ENCODE data around the gene FGFBP3. TPM values are rescaled to one million over a fixed set of nuclear protein-coding genes. Genes with fewer than 3 reads are reported as not detected.

Gene FGFBP3, protein sequence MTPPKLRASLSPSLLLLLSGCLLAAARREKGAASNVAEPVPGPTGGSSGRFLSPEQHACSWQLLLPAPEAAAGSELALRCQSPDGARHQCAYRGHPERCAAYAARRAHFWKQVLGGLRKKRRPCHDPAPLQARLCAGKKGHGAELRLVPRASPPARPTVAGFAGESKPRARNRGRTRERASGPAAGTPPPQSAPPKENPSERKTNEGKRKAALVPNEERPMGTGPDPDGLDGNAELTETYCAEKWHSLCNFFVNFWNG
- 4.5 and 9.6 TPM in 2 replicates for total RNA-seq (ENCODE audit: low replicate concordance)
- long read RNA-seq, partial matches to known transcripts: 0 of 1 reads
- long read RNA-seq, other reads (novel, unspliced or antisense): 1 of 1 reads

DNA sequence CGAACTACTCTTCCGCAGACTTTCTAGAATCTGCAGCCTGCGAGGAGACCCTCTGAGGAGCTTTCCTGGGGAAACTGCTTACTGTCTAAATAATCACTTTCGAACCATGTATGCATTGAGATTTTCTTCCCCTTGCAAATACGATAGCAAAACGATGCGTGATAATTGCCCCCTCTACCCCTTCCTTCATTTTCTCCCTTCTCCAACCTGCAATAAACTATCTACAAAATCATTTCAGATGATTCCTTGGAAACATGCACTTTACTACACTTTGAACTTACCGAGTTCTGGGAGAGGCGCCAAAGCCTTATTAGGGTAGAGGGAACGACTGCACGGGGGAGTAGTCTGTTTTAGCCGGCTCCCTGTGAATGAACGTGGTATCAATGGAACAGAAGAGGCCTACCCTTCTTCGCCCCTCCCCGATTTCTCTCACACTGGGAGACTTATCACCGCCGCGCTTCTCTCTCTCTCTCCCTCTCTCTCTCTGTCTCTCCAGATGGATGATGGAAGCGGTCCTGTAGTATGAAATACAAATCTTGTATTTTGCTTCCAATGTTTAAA lies at the start of gene FGFBP3:
TSS of gene FGFBP3 (minus strand) at position 370 of the 561 bp plus-strand sequence. CDS start 517 bp downstream, outside the sequence.
- Mint-ChIP-seq H3K27me3 (peaks cover 11% of the 10 kb centered on the region), H3K27ac (peak within 1 kb of the TSS; percentile 84), H3K4me3 (peak within 1 kb of the TSS; percentile 93), H3K36me3 (peaks cover 9% of the 10 kb centered on the region), H3K4me1 (ENCODE audit: unreplicated experiment) (peaks cover 6% of the 10 kb centered on the region), H3K9me3 (no peaks in the 10 kb centered on the region)
- TF ChIP-seq, protein P1, sequence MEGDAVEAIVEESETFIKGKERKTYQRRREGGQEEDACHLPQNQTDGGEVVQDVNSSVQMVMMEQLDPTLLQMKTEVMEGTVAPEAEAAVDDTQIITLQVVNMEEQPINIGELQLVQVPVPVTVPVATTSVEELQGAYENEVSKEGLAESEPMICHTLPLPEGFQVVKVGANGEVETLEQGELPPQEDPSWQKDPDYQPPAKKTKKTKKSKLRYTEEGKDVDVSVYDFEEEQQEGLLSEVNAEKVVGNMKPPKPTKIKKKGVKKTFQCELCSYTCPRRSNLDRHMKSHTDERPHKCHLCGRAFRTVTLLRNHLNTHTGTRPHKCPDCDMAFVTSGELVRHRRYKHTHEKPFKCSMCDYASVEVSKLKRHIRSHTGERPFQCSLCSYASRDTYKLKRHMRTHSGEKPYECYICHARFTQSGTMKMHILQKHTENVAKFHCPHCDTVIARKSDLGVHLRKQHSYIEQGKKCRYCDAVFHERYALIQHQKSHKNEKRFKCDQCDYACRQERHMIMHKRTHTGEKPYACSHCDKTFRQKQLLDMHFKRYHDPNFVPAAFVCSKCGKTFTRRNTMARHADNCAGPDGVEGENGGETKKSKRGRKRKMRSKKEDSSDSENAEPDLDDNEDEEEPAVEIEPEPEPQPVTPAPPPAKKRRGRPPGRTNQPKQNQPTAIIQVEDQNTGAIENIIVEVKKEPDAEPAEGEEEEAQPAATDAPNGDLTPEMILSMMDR (conservative IDR thresholded peaks at IDR 0.05): no peak
- DNase-seq (ENCODE audit: extremely low spot score, unreplicated experiment): no peak

DNA sequence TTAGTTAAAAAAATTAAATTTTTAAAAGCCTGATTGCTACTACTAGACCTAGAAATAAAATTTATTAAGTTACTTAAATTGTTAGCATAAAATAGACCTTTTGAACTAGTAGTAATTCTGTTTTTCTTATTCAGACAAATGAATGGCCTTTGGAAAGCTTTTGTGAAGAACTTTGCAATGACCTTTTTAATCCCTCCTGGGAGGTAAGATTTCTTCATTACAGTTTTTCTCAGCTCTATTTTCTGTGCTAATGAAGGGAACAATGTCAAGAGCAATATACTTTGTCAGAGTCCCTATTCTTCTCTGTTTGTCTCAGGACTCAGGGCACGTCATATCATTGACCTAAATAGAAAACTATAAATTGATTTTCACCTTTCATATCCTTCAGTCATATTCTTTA lies 47.8 kb upstream of the FGFBP3 start:
- H3K9me3 Mint-ChIP-seq: no peaks in the 10 kb centered on the region
- TF ChIP-seq, protein P1 (conservative IDR thresholded peaks at IDR 0.05): no peak
- no peaks in the 10 kb centered on the region for H3K4me1 Mint-ChIP-seq (ENCODE audit: unreplicated experiment)
- H3K27me3 Mint-ChIP-seq: no peaks in the 10 kb centered on the region
- no peak overlapping the region for H3K27ac Mint-ChIP-seq
- DNase-seq (ENCODE audit: extremely low spot score, unreplicated experiment): no peak
- H3K36me3 Mint-ChIP-seq: peaks cover 31% of the 10 kb centered on the region
- H3K4me3 Mint-ChIP-seq: no peak overlapping the region

DNA sequence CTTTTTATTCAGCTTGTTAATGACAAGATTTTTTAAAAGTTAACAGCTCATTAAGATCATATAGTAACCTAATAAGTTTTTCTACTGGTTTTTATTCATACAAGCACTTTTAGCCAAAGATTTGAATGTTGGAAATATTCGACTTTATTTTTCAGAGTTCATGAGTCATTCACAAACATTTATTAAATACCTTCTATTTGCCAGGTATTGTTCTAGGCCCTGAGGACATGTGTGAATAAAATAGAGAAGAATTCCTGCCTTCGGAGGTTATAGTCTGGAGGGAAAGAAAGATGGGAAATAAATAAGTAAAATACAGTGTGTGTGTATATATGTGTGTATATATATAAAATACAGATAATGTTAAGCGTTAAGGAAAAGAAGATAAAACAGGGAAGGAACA lies 45.8 kb upstream of the FGFBP3 start:
- TF ChIP-seq, protein P1 (conservative IDR thresholded peaks at IDR 0.05): no peak
- Mint-ChIP-seq H3K27ac (no peak overlapping the region), H3K27me3 (no peaks in the 10 kb centered on the region), H3K9me3 (no peaks in the 10 kb centered on the region), H3K36me3 (peaks cover 35% of the 10 kb centered on the region), H3K4me3 (no peak overlapping the region), H3K4me1 (ENCODE audit: unreplicated experiment) (no peaks in the 10 kb centered on the region)
- no peak for DNase-seq (ENCODE audit: extremely low spot score, unreplicated experiment)

DNA sequence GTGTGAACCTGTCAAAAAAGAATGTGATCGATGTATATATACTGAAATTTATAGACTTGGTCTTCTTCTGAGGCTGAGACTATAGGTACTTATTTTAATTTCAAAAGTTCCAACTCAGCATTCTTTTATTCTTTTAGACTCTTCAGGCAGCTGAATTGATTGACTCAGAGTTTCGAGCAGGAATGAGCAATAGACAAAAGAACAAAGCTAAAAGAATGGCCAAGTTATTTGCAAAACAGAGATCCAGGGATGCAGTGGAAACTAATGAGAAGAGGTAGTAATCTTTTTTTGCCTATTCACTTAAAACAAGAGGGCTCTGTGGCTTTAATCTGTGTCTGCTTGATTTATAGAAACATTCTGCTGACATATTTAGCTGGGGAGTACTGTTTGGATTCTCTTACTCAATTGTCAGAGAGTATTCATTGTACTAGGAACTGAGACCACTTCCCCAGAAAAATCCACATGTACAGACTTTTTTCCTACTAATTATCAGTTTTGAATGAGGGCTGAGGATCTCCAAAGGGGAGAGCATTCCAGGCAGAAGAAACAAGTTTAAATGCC lies 44.4 kb upstream of the FGFBP3 start:
- H3K4me3 Mint-ChIP-seq: no peak overlapping the region
- peaks cover 31% of the 10 kb centered on the region for H3K36me3 Mint-ChIP-seq
- no peaks in the 10 kb centered on the region for H3K9me3 Mint-ChIP-seq
- DNase-seq (ENCODE audit: extremely low spot score, unreplicated experiment): no peak
- TF ChIP-seq, protein P1 (conservative IDR thresholded peaks at IDR 0.05): no peak
- no peaks in the 10 kb centered on the region for H3K4me1 Mint-ChIP-seq (ENCODE audit: unreplicated experiment)
- H3K27me3 Mint-ChIP-seq: no peaks in the 10 kb centered on the region
- H3K27ac Mint-ChIP-seq: no peak overlapping the region

DNA sequence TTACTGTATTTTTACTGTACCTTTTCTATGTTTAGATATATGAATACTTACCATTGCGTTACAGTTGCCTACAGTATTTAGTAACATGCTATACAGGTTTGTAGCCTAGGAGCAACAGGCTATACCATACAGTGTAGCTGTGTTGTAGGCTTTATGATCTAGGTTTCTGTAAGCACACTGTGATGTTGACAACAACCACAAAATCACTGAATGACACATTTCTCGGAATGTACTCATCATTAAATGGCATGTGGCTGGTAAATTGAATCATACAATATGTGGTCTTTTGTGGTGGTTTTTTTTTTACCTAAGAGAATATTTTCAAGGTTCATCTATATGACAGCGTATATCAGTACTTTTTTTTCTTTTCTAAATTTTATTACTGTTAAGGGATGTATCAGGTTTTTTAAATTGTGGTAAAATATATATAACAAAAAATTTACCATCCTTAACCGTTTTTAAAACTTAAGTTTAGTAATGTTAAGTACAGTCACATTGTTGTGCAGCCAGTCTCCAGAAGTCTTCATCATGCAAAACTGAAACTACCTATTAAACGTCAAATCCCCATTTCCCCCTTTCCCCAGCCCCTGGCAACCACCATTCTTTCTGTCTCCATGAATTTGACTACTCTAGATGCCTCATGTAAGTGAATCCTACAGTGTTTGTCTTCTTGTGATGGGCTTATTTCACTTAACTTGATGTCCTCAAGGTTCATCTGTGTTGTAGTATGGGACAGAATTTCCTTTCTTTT lies 35.8 kb upstream of the FGFBP3 start:
- Mint-ChIP-seq H3K4me3 (no peak overlapping the region), H3K27me3 (no peaks in the 10 kb centered on the region), H3K9me3 (no peaks in the 10 kb centered on the region), H3K36me3 (peaks cover 20% of the 10 kb centered on the region), H3K27ac (no peak overlapping the region), H3K4me1 (ENCODE audit: unreplicated experiment) (no peaks in the 10 kb centered on the region)
- TF ChIP-seq, protein P1 (conservative IDR thresholded peaks at IDR 0.05): no peak
- DNase-seq (ENCODE audit: extremely low spot score, unreplicated experiment): no peak
